PC-3 (cell line): Measurements from ENCODE around the gene ING2. TPM values are rescaled to one million over a fixed set of nuclear protein-coding genes. Genes with fewer than 3 reads are reported as not detected.

Experiments used
- ATAC-seq: fragments of 200-7000 bp; cut with Tn5 transposase; 2 replicates; pipeline ENCODE4 v1.9.1; 2020; ENCODE audit warnings: mild to moderate bottlenecking, moderate library complexity
- BruUV-seq: library from RNA; stranded (reverse); fragments of 400-500 nt; replicated peaks from 2 replicates; lab custom pipeline; 2021; lab: Mats Ljungman, UMichigan
- CTCF ChIA-PET: fragments of 300-600 bp; sonication (Branson Sonifier 250); formaldehyde crosslinking; loops from one replicate; lab custom pipeline; 2022; ENCODE audit warnings: antibody characterized with exemption; lab: Charles Lee
- POLR2A ChIA-PET: fragments of 300-600 bp; sonication (Branson Sonifier 250); formaldehyde crosslinking; loops from one replicate; lab custom pipeline; 2022; ENCODE audit warnings: antibody characterized with exemption; ENCODE audit not compliant: unreplicated experiment; lab: Charles Lee
- DNase-seq: peaks from one replicate; pipeline ENCODE4 v3.0.0-alpha.2; 2015
- H2AFZ ChIP-seq: fragments of 300-600 bp; sonication (generic); 2 replicates; pipeline ENCODE4 v1.6.0; 2016; ENCODE audit warnings: antibody characterized with exemption, low read length
- H3F3A ChIP-seq: fragments of 300-600 bp; sonication (generic); one replicate; pipeline ENCODE4 v1.6.0; 2017; ENCODE audit warnings: antibody characterized with exemption, low read length, control low read depth, mild to moderate bottlenecking; ENCODE audit not compliant: unreplicated experiment
- H3K27ac ChIP-seq: fragments of 300-600 bp; sonication (generic); 2 replicates; pipeline ENCODE4 v1.5.1; 2016; ENCODE audit warnings: mild to moderate bottlenecking, low read length
- H3K27me3 ChIP-seq: fragments of 300-600 bp; sonication (generic); 2 replicates; pipeline ENCODE4 v1.6.1; 2016; ENCODE audit warnings: low read length, mixed read lengths
- H3K36me3 ChIP-seq: fragments of 300-600 bp; sonication (generic); 2 replicates; pipeline ENCODE4 v1.6.1; 2016; ENCODE audit warnings: low read depth, mixed run types, low read length, mixed read lengths
- H3K4me1 ChIP-seq: fragments of 300-600 bp; sonication (generic); 2 replicates; pipeline ENCODE4 v1.5.1; 2016; ENCODE audit warnings: low read length; ENCODE audit not compliant: insufficient read depth
- H3K4me2 ChIP-seq: fragments of 300-600 bp; sonication (generic); 2 replicates; pipeline ENCODE4 v1.6.0; 2016; ENCODE audit warnings: low read length
- H3K4me3 ChIP-seq: fragments of 300-600 bp; sonication (generic); 2 replicates; pipeline ENCODE4 v1.5.1; 2016; ENCODE audit warnings: mild to moderate bottlenecking, low read length, mixed read lengths
- H3K79me2 ChIP-seq: fragments of 300-600 bp; sonication (generic); 2 replicates; pipeline ENCODE4 v1.6.1; 2017; ENCODE audit warnings: low read length, mixed read lengths
- H3K9ac ChIP-seq: fragments of 300-600 bp; sonication (generic); 2 replicates; pipeline ENCODE4 v1.6.0; 2016; ENCODE audit warnings: mild to moderate bottlenecking, low read length
- H3K9me2 ChIP-seq: fragments of 300-600 bp; sonication (generic); replicated peaks from 2 replicates; pipeline ENCODE4 v1.6.1; 2016; ENCODE audit warnings: mixed run types, low read length, mixed read lengths
- H3K9me3 ChIP-seq: fragments of 300-600 bp; sonication (generic); 2 replicates; pipeline ENCODE4 v1.6.1; 2016; ENCODE audit warnings: low read length, mixed read lengths
- H4K20me1 ChIP-seq: fragments of 300-600 bp; sonication (generic); 2 replicates; pipeline ENCODE4 v1.6.1; 2016; ENCODE audit warnings: low read length, mixed read lengths
- CTCF ChIP-seq: fragments of 300-600 bp; sonication (generic); conservative IDR thresholded peaks from 2 replicates; pipeline ENCODE4 v1.5.1; 2017; ENCODE audit warnings: antibody characterized with exemption, low read depth, mild to moderate bottlenecking, low read length
- EZH2 ChIP-seq: fragments of 300-600 bp; sonication (generic); IDR thresholded peaks from one replicate; pipeline ENCODE4 v1.6.1; 2017; ENCODE audit warnings: antibody characterized with exemption, mild to moderate bottlenecking, low read length; ENCODE audit not compliant: unreplicated experiment
- EZH2phosphoT487 ChIP-seq: fragments of 300-600 bp; sonication (generic); IDR thresholded peaks from 2 replicates; pipeline ENCODE4 v1.6.1; 2018; ENCODE audit warnings: mild to moderate bottlenecking, antibody characterized with exemption, low read length, borderline replicate concordance
- intact Hi-C: fragments of 100-400 bp; cut with micrococcal nuclease; formaldehyde crosslinking; loops from 2 replicates; pipeline ENCODE4 v1.9.0; 2023
- total RNA-seq: library from RNA; depleted of rRNA; stranded (reverse); fragments of >200 nt; gene quantifications from 2 replicates; pipeline ENCODE4 v1.2.3, GENCODE V29; 2014

Gene ING2
- total RNA-seq, 1 experiment from 2014 or later: 17.3 TPM

- Histone ChIP-seq H2AFZ (no peak overlapping the region), H3K9me3 (no peaks in the 10 kb centered on the region), H3K9ac (no peak overlapping the region), H3K4me3 (no peak overlapping the region), H3K36me3 (peaks cover 19% of the 10 kb centered on the region), H3F3A (no peaks in the 10 kb centered on the region), H3K9me2 (no peaks in the 10 kb centered on the region), H3K27ac (no peak overlapping the region), H4K20me1 (no peaks in the 10 kb centered on the region; the same call in 1 of the 2 replicates), H3K79me2 (peaks cover 50% of the 10 kb centered on the region), H3K4me2 (no peak overlapping the region), H3K4me1 (peaks cover 3% of the 10 kb centered on the region; the same call in 1 of the 2 replicates), H3K27me3 (no peaks in the 10 kb centered on the region)
- CTCF ChIA-PET: no interaction called here
- DNase-seq (no peak), ATAC-seq (no peak)
- no TSS peak for BruUV-seq
- intact Hi-C loops: loop anchor here (10.0 kb wide), 1 partner anchor 97 kb away; no protein-coding TSS in a partner anchor
- POLR2A ChIA-PET: no interaction called here
- TF ChIP-seq EZH2phosphoT487 (no peak), CTCF (no peak), EZH2 (no peak)
These were observed 3.3 kb downstream of the ING2 start for GRCh38 chr4:183507925-183508696.

- no peak overlapping the region for H3K4me2 ChIP-seq
- no peaks in the 10 kb centered on the region; the same call in 1 of the 2 replicates for H4K20me1 ChIP-seq
- intact Hi-C loops: loop anchor here (10.0 kb wide), 1 partner anchor 96 kb away; no protein-coding TSS in a partner anchor
- H3K9ac ChIP-seq: no peak overlapping the region
- no peak overlapping the region for H3K27ac ChIP-seq
- no peaks in the 10 kb centered on the region for H3K9me2 ChIP-seq
- H3F3A ChIP-seq: no peaks in the 10 kb centered on the region
- no peak for TF ChIP-seq CTCF
- no peak for TF ChIP-seq EZH2phosphoT487
- TF ChIP-seq EZH2: no peak
- H3K79me2 ChIP-seq: peaks cover 44% of the 10 kb centered on the region
- H2AFZ ChIP-seq: no peak overlapping the region
- BruUV-seq: no TSS peak
- peaks cover 19% of the 10 kb centered on the region for H3K36me3 ChIP-seq
- H3K4me3 ChIP-seq: no peak overlapping the region
- DNase-seq: no peak
- H3K27me3 ChIP-seq: no peaks in the 10 kb centered on the region
- H3K9me3 ChIP-seq: no peaks in the 10 kb centered on the region
- H3K4me1 ChIP-seq: no peaks in the 10 kb centered on the region; the same call in 1 of the 2 replicates
- ChIA-PET CTCF (no interaction called here), POLR2A (no interaction called here)
- ATAC-seq: no peak
These were observed 4.0 kb downstream of the ING2 start for GRCh38 chr4:183508697-183509335.
